RCC 7860 (cell line): Measurements from ENCODE around the gene CCSAP.
"Not testable (repeated sequence)": the region's sequence is repeated elsewhere in the genome, so short reads cannot be mapped to it uniquely, and the experiment has no call there.

Experiments
- DNase-seq: peaks from one replicate; pipeline ENCODE4 v3.0.0-alpha.2; 2015; ENCODE audit warnings: low spot score
- FAIRE-seq: peaks from 2 replicates; lab custom pipeline; 2012; peaks lifted over from hg19 to GRCh38; lab: Jason Lieb, UNC

Gene CCSAP

DNA sequence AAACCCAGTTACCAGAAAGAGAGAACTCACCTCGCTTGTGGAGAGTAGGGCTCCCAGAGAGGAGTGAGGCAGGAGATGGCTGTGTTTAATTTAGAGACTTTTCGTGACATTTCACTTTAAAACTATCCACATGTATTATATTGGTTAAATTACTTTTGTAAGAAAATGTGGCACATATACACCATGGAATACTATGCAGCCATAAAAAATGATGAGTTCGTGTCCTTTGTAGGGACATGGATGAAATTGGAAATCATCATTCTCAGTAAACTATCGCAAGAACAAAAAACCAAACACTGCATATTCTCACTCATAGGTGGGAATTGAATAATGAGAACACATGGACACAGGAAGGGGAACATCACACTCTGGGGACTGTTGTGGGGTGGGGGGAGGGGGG lies 51.2 kb downstream of the CCSAP start:
- FAIRE-seq, DNase-seq: not testable (repeated sequence)

DNA sequence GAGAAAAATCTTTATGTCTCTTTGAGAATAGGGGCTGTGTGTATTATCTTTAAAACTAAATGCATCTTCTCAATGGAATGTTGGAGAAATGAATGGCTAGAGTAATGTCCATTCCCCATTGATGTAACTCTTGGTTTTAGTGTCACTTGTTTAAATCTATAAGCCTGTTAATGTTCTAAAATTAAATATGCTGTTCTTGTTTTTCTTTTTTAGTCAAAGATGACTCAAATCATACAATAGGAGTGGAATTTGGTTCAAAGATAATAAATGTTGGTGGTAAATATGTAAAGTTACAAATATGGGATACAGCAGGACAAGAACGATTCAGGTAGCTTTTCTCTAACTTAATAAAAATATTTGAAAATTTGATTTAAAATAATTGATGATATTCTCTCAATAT lies 54.3 kb downstream of the CCSAP start:
- FAIRE-seq (no peak), DNase-seq (no peak)

DNA sequence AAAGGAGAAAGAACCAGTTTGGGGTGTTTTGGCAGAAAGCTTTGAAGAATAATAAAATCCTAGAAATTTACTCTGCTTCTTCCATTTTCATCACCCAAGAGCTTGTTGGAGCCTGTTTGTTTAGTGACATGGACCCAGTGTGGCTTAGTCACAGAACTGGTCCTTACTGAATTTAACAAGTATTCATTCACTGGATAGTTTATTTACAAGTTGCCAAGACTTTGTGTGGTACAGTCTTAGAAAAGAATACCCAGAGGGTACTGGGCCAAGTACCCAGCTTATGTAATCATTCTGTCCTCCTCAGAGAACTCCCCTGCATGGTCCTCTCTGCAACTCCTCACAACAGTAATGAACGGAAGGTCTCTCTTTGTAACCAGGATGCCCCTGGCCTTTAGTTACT lies 55.6 kb downstream of the CCSAP start:
- FAIRE-seq (no peak), DNase-seq (no peak)

- FAIRE-seq (no peak), DNase-seq (no peak)
Observed at GRCh38 chr1:229286099-229286766, 56.6 kb downstream of the CCSAP start.

GRCh38 chr1:229285440-229285839 lies 57.4 kb downstream of the CCSAP start:
- DNase-seq, result no peak
- FAIRE-seq, result no peak

GRCh38 chr1:229284887-229285286 lies 58.0 kb downstream of the CCSAP start:
- DNase-seq (no peak), FAIRE-seq (no peak)

- FAIRE-seq (no peak), DNase-seq (no peak)
Observed at GRCh38 chr1:229283183-229283611, 59.6 kb downstream of the CCSAP start.

DNA sequence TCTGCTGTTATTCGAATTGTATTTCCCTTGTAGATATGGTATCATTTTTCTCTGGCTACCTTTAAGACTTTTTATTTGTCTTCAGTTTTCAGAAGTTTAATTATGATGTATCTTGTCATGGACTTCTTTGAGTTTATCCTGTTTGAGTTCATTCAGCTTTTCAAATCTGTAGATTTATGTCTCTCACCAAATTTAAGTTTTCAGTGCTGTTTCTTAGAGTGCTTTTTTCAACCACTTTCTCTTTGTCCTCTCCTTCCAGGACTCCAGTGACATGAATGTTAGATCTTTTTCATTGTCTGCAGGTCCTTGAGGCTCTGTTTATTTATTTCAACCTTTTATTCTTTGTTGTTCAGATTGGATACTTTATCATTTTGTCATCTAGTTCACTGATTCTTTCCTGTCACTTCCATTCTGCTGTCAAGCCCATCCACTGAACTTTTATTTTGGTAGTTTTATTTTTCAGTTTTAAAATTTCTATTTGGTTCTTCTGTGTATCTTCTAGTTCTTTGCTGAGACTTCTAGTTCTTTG lies 60.5 kb downstream of the CCSAP start:
- DNase-seq (no peak), FAIRE-seq (no peak)

- peak; percentile 11 for FAIRE-seq
Observed at GRCh38 chr1:229281339-229281926, 61.4 kb downstream of the CCSAP start.

GRCh38 chr1:229280921-229281320 lies 61.9 kb downstream of the CCSAP start:
- DNase-seq (no peak), FAIRE-seq (no peak)

More at GRCh38 chr1:229281339-229281926, 61.4 kb downstream of the CCSAP start:
- no peak for DNase-seq

- no peak for DNase-seq
- FAIRE-seq, result no peak
Observed at GRCh38 chr1:229280037-229280828, 62.6 kb downstream of the CCSAP start.

- FAIRE-seq (no peak), DNase-seq (no peak)
Observed at GRCh38 chr1:229279242-229279641, 63.6 kb downstream of the CCSAP start.

GRCh38 chr1:229278120-229278741 lies 64.6 kb downstream of the CCSAP start:
- no peak for FAIRE-seq
- DNase-seq, result no peak

- DNase-seq, result no peak
- no peak for FAIRE-seq
Observed at GRCh38 chr1:229275005-229275404, 67.8 kb downstream of the CCSAP start.

- no peak for DNase-seq
- no peak for FAIRE-seq
Observed at GRCh38 chr1:229273507-229274232, 69.2 kb downstream of the CCSAP start.

DNA sequence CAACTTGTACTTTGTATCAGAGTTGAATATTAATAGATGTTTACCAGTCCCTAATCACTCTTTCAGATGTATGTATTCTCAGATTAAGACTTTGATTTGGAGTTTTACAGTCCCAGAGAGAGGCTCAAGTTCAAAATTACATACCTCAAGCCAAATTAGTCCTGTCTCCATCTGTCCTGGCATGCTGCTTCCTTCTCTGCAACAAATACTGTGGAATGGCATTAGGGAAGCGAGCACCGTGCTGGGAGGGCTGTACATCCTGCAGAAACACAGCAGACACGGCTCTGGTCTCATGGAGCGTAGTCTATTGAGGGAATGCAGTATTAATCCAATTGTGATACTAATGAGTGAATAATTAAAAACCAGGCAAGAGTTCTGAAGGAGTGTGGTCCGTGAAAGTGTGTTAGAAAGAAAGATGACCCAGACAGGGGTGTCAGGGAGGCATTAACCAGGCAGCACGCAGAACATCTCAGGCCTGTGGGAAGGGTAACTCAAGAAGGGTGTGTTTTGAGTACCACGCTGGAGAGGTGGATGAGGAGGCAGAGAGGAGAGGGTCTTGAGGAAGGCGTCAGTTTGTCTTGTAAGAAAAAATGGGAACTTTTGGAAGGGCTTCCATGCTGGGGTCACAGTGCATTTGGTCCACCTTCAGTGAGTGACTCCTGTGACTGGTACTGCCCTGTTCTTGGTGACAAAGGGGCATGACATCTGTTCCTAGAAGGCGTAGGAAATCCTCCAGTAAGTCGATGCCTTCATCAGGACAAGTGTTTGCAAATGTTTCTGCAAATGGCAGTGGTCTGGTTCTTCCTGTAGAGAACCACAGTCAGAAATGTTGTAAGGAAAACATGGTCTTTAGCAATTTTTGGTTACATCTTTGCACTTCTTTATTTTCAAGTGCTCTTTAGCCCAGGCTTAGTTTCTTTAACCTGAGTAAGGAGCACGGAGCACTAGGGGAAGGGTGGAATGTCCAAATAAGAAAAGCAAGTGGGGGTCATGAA lies 70.4 kb downstream of the CCSAP start:
- FAIRE-seq (no peak), DNase-seq (no peak)

DNA sequence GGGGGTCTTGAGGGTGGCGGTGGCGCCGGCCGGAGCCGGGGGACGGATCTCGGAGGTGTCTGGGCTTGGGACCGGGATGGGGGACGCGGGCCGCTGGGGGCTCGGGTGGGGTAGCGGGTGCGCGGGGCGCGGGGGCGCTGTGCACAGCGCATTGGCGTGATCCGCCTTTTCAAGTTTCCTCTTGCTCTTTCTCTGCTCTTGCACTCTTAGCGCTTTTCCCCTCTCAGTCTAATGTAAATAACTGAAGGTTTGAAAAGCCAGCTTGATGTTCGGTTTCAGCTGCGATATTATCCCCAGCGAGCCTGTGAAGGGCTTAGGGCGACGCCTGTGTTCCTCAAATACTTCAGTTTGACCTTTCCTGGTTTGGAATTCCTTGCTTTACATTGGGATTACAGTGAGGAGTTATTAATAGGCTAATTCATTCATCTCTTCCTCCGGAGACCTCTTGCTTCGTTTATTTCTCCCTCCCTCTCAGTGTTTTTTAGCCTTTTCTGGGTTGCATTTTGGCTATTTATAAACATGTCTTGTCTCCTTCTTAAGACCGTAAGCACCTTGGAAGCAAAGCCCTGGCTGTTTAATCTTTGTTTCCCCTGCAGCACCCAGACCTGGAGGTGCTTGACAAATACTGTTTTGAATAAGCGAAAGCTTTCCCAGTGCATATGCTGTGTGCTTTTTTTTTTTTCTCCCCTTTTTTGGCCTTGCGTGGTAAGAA lies 71.2 kb downstream of the CCSAP start:
- DNase-seq (no peak), FAIRE-seq (no peak)
